Mononuclear cell (primary cell): ENCODE measurements around the gene EARS2. TPM values are rescaled to one million over a fixed set of nuclear protein-coding genes. Genes with fewer than 3 reads are reported as not detected.

ENCODE experiments used
- H3K27me3 ChIP-seq: 2 replicates; pipeline ENCODE4 v1.6.0; 2011; ENCODE audit warnings: low read length, control low read depth; ENCODE audit not compliant: insufficient read depth
- H3K4me1 ChIP-seq: 2 replicates; pipeline ENCODE4 v1.5.1; 2011; ENCODE audit warnings: mild to moderate bottlenecking, low read length, control low read depth; ENCODE audit not compliant: insufficient read depth
- H3K4me3 ChIP-seq: 2 replicates; pipeline ENCODE4 v1.5.1; 2011; ENCODE audit warnings: mild to moderate bottlenecking, low read length, moderate library complexity
- H3K9me3 ChIP-seq: 2 replicates; pipeline ENCODE4 v1.5.1; 2011; ENCODE audit warnings: low read depth, mild to moderate bottlenecking, control low read depth, low read length
- total RNA-seq: library from RNA; depleted of rRNA; stranded (reverse); fragments of >200 nt; gene quantifications from one replicate; pipeline ENCODE4 v1.2.3, GENCODE V29; 2012

Gene EARS2
- total RNA-seq, 1 donor: 9.1 TPM

DNA sequence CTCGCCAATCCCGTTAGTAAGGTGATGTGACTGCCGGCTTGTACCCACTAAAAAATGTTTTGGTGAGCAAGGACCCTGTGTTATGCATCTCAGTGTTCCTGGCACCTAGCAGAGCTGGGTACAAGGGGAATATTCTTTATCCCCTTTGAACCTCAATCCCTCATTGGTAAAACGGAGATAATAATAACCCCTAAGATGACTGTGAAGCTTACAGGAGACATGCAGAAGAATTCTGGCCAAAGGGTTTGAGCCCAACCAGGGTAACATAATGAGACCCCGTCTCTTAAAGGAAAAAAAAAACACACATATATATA is 47.8 kb downstream of the EARS2 start:
- Histone ChIP-seq H3K4me3 (peak overlapping the region; percentile 70), H3K27me3 (no peaks in the 10 kb centered on the region), H3K9me3 (no peaks in the 10 kb centered on the region), H3K4me1 (peaks cover 59% of the 10 kb centered on the region)

DNA sequence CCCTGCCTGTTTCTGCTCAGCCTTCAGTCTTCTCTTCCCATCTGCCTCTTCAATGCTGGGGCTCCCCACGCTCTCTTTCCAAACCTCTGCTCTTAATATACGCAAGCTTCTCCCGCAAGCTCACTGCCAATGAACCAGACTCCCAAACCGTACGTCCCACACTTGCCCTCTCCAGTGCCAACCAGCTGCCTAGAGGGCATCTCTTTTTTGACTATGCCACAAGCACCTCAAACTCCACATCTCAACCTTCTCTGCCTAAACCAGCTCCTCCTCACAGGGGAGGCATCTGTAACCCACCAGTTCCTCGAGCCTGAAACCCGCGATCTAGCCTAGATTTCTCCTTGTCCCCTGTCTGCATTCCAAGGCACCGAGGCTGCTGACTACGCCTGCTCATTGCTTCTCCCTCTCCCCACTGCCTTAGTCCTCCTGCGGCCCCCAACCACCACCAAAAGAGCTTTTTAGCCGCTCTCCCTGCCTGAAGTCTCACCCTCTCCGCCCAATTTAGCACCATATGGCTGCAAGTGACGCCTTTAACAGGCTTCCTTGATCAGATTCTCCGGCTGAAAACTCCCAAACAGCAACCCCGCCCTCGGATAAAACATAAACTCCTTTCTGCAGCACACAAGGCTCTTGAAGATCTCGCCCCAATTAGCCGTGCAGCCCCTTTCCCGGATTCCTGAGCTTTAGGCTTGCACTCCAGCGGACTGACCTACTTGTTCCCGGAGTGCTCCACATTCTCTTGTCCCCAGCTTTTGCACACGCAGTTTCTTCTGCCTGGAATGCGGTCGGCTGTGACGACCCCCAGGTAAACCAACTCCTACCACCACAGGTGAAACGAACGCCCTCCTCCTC is 48.3 kb downstream of the EARS2 start:
- H3K27me3 ChIP-seq: no peaks in the 10 kb centered on the region
- H3K4me3 ChIP-seq: peak overlapping the region; percentile 70
- peaks cover 62% of the 10 kb centered on the region for H3K4me1 ChIP-seq
- no peaks in the 10 kb centered on the region for H3K9me3 ChIP-seq

DNA sequence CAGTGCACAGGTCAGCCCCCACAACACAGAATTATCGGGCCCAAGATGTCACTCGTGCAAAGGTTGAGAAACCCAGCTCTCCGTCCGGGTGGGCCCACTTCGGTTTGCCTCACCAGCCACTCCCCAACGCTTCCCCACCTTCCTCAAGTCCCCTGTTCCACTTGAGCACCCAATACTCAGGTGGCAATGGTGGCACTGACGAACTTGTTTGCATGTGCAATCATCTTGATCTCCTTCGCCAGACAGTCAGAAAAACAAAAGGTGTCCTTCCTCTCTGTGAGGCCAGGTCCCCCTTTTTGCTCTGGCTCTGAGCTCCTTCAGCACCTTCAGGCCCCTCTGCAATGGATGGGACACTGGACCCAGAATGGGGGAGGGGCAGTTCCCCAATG is 50.5 kb downstream of the EARS2 start:
- H3K27me3 ChIP-seq: no peaks in the 10 kb centered on the region
- H3K9me3 ChIP-seq: no peaks in the 10 kb centered on the region
- H3K4me1 ChIP-seq: peaks cover 80% of the 10 kb centered on the region
- H3K4me3 ChIP-seq: no peak overlapping the region

DNA sequence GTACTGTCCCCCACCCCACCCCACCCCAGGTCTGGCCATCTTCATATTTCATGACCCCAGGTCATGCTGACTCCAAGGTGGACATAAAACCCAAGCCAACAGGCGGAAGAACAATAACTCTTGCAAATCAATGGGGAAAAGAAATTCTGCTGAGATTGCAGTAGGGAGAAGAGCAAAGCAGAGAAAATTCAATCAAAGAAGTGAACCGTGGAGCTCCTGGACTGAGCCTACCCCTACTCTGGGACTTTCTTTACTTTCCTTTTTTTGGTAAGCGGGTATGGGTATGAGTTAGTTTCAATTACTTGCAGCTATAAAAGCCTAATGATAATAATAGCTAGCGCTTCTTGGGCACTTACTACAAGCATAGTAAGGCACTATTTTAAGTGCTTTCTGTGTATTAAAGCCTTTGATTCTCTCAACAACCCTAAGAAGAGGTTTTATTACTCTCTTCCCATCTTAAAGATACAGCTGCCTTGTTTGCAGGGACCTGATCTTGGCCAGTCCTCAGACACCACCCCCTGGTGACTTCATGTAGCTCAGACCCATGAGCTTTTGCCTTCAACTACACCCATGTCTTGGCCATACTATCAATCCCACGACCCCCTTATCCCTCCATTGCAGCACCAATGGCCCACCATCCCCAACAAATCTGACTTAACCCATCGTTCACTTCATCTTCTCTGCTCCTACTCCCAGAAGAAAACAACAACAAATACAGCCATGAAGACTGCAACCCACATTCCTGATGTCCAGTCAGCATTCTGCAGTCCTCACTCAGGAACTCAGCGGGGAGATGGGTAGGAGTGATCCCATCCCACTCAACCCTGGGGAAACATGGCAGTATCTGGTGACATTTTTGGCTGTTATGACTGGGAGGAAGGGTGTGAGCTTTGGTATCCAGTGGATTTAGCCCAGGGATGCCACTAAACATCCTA is 51.2 kb downstream of the EARS2 start:
- peaks cover 85% of the 10 kb centered on the region for H3K4me1 ChIP-seq
- no peak overlapping the region for H3K4me3 ChIP-seq
- H3K9me3 ChIP-seq: no peaks in the 10 kb centered on the region
- no peaks in the 10 kb centered on the region for H3K27me3 ChIP-seq

DNA sequence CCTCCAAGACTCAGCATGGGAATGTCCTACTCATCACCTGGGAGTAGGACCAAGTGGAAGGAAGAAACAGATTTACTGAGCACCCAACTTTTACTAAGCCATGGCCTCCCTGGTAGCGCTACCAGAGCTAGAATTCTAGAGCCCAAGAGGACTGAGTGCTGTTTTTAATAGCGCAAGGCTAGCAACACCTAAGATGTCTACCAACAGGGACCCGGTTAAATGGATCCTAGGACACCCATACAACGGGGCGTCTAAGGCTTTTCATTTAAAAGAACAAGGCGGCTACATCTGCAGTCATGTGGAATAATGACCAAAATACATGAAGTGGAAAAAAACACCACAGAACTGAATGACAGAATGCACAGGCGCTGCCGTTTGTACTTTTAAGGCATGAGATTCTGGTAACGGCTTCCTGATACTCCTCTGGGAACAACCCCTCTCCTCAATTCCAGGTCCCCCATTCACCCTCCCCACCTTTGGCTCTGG is 51.9 kb downstream of the EARS2 start:
- peaks cover 89% of the 10 kb centered on the region for H3K4me1 ChIP-seq

DNA sequence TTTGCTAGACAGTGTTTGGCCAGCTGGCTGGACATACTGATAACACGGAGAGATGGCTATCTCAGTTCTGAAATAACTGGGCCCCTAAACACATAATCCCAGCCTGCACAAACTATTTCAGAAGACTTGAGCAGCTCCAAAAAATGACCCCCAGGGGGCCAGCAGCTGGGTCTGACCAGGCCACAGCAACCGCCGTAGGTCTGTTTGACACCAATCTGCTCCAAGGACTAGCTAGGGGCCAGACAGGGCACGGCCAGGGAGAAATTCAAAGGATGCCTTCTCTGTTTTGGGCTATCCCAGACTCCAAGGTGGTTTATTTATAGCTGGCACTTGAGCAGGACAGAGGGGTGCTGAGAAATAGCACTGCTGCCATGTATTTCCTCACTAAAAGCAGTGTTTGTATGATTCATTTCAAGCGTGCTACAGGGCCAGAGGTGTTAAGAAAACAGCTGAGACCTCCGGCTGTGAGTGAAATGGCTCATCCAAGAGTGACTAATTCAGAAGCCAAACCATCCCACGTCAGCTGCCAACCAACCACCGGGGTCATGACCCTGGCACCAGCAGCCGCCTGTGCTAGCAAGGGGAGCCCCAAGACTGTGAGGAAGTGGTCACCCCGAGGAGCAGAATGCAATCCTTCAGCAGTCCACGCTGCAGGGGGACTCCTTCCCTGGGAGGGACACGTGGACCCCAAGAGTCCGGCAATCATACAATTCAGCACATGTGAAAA is 52.5 kb downstream of the EARS2 start:
- H3K9me3 ChIP-seq: no peaks in the 10 kb centered on the region
- no peaks in the 10 kb centered on the region for H3K27me3 ChIP-seq
- no peak overlapping the region for H3K4me3 ChIP-seq
- peaks cover 94% of the 10 kb centered on the region for H3K4me1 ChIP-seq

More for the DNA sequence above, 51.9 kb downstream of the EARS2 start:
- Histone ChIP-seq H3K4me3 (no peak overlapping the region), H3K9me3 (no peaks in the 10 kb centered on the region), H3K27me3 (no peaks in the 10 kb centered on the region)

DNA sequence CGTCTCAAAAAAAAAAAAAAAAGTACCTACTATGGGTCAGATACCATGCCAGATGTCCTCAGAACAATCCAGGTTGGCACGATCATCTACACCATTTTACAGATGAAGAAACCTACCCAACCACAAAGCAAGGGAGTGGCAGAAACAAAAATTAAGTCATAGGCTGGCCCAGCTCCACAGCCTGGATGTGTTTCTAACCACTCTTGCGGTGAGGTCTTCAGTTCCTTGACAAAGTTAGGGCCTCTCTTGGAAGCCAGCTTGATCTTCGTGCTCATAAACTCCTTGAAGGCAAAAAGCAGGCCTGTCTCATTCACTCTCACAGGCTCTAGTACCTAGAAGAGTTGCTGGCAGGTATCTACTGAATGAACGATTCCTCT is 53.1 kb downstream of the EARS2 start:
- no peaks in the 10 kb centered on the region for H3K27me3 ChIP-seq
- H3K9me3 ChIP-seq: no peaks in the 10 kb centered on the region
- peaks cover 88% of the 10 kb centered on the region for H3K4me1 ChIP-seq
- no peak overlapping the region for H3K4me3 ChIP-seq

DNA sequence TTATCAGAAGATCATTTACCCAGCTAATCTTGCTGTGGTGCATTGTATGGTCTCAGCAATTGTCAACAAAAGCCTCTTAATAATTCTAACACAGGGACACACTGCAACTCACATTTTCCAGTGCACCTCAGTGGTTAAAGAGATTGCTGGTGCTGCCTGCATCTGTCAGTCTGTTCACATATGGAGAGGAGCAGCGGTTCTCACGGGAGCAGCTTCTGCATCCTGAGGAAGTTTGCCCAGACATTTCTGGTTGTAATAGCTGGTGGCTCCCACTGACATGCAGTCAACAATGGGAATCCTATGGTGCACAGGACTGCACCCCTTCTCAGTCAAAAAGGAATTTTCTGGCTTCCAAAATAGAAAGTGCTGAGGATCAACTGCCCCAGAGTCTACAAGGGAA is 54.7 kb downstream of the EARS2 start:
- no peaks in the 10 kb centered on the region for H3K27me3 ChIP-seq
- H3K4me1 ChIP-seq: peaks cover 79% of the 10 kb centered on the region
- H3K9me3 ChIP-seq: no peaks in the 10 kb centered on the region
- no peak overlapping the region for H3K4me3 ChIP-seq

DNA sequence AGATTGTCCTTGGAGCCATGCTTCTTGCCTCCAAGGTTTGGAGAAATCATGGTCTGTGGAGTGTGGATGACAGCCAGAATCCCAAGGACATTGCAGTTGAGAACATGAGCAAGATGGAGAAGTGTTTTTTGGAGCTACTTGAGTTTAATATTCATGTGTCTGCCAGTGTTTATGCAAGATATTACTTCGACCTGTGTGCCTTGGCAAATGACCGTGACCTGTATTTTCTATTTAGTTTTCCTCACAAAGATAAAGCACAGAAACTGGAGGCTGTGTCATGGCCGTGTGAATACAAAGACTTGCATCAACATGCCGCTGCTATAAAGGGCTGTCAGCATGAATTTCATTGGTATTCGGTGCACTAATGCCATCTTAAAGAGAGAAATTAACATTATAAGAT is 55.9 kb downstream of the EARS2 start:
- Histone ChIP-seq H3K4me3 (no peak overlapping the region), H3K4me1 (peaks cover 79% of the 10 kb centered on the region), H3K9me3 (no peaks in the 10 kb centered on the region), H3K27me3 (no peaks in the 10 kb centered on the region)

DNA sequence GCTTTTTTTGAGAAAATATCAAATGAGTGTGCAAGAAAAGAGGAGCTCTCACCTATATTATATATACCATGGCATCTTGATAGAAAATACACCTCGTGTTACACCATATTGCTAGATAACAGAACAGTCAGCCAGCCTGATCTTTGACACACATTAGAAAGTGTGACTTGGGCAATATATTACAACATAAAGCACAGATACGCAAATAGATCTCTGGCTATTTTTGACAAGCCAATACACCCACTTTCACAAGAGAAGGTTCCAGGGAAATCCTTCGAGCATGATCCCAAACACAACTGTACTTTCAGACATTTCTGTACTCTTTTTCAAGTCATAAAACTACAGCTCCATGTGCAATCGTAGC is 56.3 kb downstream of the EARS2 start:
- Histone ChIP-seq H3K9me3 (no peaks in the 10 kb centered on the region), H3K27me3 (no peaks in the 10 kb centered on the region), H3K4me3 (no peak overlapping the region), H3K4me1 (peaks cover 76% of the 10 kb centered on the region)

DNA sequence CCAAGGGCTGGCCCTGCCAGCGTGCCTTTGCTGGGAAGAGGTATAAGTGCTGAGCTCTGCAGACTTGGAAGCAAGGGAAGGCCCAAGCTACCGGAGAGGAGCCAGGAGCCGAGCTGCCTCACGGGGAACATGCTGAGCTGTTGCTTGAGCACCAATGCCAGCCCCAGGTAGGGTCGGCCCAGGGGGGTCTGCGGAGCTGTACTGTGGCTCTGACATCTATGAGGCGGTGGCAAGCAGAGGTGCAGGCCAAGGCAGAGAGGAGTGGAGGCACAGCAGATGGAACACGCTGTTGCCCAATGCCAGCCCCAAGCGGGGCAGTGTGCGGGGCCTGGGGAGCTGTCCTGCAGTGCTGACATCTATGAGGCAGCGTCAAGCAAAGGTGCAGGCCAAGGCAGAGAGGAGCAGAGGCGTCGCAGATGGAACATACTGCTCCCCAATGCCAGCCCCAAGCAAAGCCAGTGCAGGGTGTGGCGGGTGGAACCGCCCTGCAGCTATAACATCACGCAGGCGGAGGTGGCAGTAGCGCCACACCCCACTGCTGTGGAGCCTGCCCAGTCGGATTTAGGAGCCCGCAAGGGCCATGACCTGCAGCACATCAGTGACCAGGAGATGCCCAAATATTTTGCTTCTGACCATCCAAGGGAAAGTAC is 56.8 kb downstream of the EARS2 start:
- no peaks in the 10 kb centered on the region for H3K27me3 ChIP-seq
- H3K9me3 ChIP-seq: no peaks in the 10 kb centered on the region
- H3K4me1 ChIP-seq: peaks cover 71% of the 10 kb centered on the region
- H3K4me3 ChIP-seq: no peak overlapping the region

DNA sequence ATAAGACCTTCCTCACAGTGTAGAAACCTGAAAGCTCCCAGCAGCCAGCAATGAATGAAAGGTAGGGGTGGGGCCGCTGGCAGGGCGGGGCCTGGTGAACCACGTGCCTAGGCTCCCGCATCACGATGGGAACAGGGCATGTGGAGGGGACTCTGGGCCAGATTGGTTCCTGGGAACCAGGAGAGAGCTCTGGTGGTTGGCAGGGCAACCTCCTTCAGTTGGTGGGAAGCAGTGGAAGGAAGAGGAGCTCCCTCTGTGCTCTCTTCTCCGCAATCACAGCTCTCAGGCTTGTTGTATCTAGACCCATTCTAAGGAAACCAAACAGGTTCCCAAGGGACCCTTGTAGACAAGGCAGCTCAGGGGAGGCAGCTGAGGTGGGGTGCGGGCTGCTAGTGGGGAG is 57.3 kb downstream of the EARS2 start:
- H3K4me3 ChIP-seq: no peak overlapping the region
- H3K9me3 ChIP-seq: no peaks in the 10 kb centered on the region
- peaks cover 65% of the 10 kb centered on the region for H3K4me1 ChIP-seq
- H3K27me3 ChIP-seq: no peaks in the 10 kb centered on the region

DNA sequence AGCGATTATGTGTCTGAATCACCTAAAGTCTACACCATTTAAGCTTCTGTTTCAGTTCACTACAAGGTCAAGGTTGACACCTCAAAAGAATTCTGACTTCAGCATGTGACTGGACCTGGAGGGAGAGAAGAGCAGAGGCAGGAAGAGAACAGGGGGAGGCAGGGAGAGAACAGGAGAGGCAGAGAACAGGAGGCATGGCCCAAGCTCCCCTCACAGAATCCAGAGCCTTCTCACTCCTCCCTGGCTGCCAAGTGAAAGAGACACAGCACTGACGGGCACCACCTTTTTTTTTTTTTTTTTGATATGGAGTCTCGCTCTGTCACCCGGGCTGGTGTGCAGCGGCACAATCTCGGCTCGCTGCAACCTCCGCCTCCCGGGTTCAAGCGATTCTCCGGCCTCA is 58.3 kb downstream of the EARS2 start:
- Histone ChIP-seq H3K4me1 (peaks cover 56% of the 10 kb centered on the region), H3K27me3 (no peaks in the 10 kb centered on the region), H3K9me3 (no peaks in the 10 kb centered on the region), H3K4me3 (no peak overlapping the region)

DNA sequence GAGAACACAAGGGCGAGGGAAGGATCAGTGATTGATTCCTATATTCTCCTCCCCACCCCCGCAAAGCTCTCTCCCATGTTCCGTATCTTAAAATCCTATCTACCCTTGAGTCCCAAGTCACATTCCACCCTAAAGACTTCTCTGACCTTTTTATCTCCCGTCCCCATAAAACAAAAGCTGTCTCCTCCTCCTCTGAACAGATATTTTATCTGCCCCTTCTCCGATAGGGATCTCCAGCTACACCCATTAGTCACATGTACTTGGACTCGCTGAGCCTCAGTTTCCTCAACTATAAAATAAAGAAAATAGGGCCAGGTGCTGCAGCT is 59.6 kb downstream of the EARS2 start:
- peaks cover 46% of the 10 kb centered on the region for H3K4me1 ChIP-seq
- H3K27me3 ChIP-seq: no peaks in the 10 kb centered on the region
- H3K4me3 ChIP-seq: no peak overlapping the region

More for the DNA sequence above, 59.6 kb downstream of the EARS2 start:
- no peaks in the 10 kb centered on the region for H3K9me3 ChIP-seq
